Mesenchymal stem cell (in vitro differentiated cells and primary cell): ENCODE measurements around the gene MUS81.
"Not testable (repeated sequence)": the region's sequence is repeated elsewhere in the genome, so short reads cannot be mapped to it uniquely, and the experiment has no call there.

Experiments used
- DNase-seq: peaks from one replicate; pipeline ENCODE4 v3.0.0-alpha.2; 2013
- H2AFZ ChIP-seq: one replicate; pipeline ENCODE4 v1.6.1; 2013; ENCODE audit warnings: low read depth, mild to moderate bottlenecking, control low read depth, inconsistent platforms, low read length, moderate library complexity
- H2AK5ac ChIP-seq: 2 replicates; pipeline ENCODE4 v1.6.1; 2013; ENCODE audit warnings: low read length, moderate library complexity, mild to moderate bottlenecking, inconsistent platforms; ENCODE audit not compliant: severe bottlenecking
- H2BK120ac ChIP-seq: one replicate; pipeline ENCODE4 v1.6.1; 2013; ENCODE audit warnings: low read depth, mild to moderate bottlenecking, inconsistent platforms, low read length, moderate library complexity
- H2BK12ac ChIP-seq, 2 experiments: one replicate each; pipeline ENCODE4 v1.6.1; 2013; ENCODE audit warnings: inconsistent platforms in 2 of 2, low read length in 2 of 2, mild to moderate bottlenecking in 2 of 2, moderate library complexity in 2 of 2, control low read depth in 1 of 2
- H2BK15ac ChIP-seq: one replicate; pipeline ENCODE4 v1.6.1; 2013; ENCODE audit warnings: mild to moderate bottlenecking, low read depth, inconsistent platforms; ENCODE audit not compliant: poor library complexity, severe bottlenecking
- H2BK5ac ChIP-seq: 2 replicates; pipeline ENCODE4 v1.6.1; 2013; ENCODE audit warnings: low read depth, mild to moderate bottlenecking, low read length, control low read depth, inconsistent platforms; ENCODE audit not compliant: poor library complexity, severe bottlenecking
- H3K14ac ChIP-seq, 2 experiments: one replicate each; pipeline ENCODE4 v1.6.1; 2013; ENCODE audit warnings: inconsistent platforms in 2 of 2, low read length in 2 of 2, control low read depth in 1 of 2, mild to moderate bottlenecking in 1 of 2, moderate library complexity in 1 of 2
- H3K18ac ChIP-seq, 2 experiments: one replicate each; pipeline ENCODE4 v1.6.1; 2013; ENCODE audit warnings: inconsistent platforms in 2 of 2, low read length in 2 of 2, control low read depth in 1 of 2, low read depth in 1 of 2, mild to moderate bottlenecking in 1 of 2
- H3K23ac ChIP-seq, 2 experiments: one replicate each; pipeline ENCODE4 v1.6.1; 2013; ENCODE audit warnings: inconsistent platforms in 2 of 2, low read length in 2 of 2, mild to moderate bottlenecking in 2 of 2, moderate library complexity in 2 of 2, control low read depth in 1 of 2
- H3K27ac ChIP-seq: 2 replicates; pipeline ENCODE4 v1.5.1; 2013; ENCODE audit warnings: mild to moderate bottlenecking, moderate library complexity, low read length, control low read depth, inconsistent platforms; ENCODE audit not compliant: poor library complexity, severe bottlenecking
- H3K27me3 ChIP-seq, 2 experiments: 2 replicates each; pipeline versions ENCODE4 v1.6.1 to v1.7.0; 2013; ENCODE audit warnings: low read length in 2 of 2, mild to moderate bottlenecking in 2 of 2, moderate library complexity in 2 of 2, control low read depth in 1 of 2, inconsistent platforms in 1 of 2; ENCODE audit not compliant: control insufficient read depth in 1 of 2, insufficient read depth in 1 of 2
- H3K36me3 ChIP-seq, 2 experiments: 2 replicates each; pipeline versions ENCODE4 v1.6.1 to v1.7.0; 2013; ENCODE audit warnings: low read length in 2 of 2, control low read depth in 1 of 2, inconsistent platforms in 1 of 2, low read depth in 1 of 2, mild to moderate bottlenecking in 1 of 2; ENCODE audit not compliant: insufficient read depth in 2 of 2, control insufficient read depth in 1 of 2
- H3K4ac ChIP-seq, 2 experiments: one replicate each; pipeline ENCODE4 v1.6.1; 2013; ENCODE audit warnings: inconsistent platforms in 2 of 2, low read length in 2 of 2, mild to moderate bottlenecking in 2 of 2, moderate library complexity in 2 of 2, control low read depth in 1 of 2, low read depth in 1 of 2
- H3K4me1 ChIP-seq: 2 replicates; pipeline ENCODE4 v1.6.1; 2013; ENCODE audit warnings: low read depth, low read length, control low read depth; ENCODE audit not compliant: control insufficient read depth, insufficient read depth
- H3K4me2 ChIP-seq: 2 replicates; pipeline ENCODE4 v1.6.1; 2013; ENCODE audit warnings: low read length, mild to moderate bottlenecking, inconsistent platforms; ENCODE audit not compliant: poor library complexity, severe bottlenecking
- H3K4me3 ChIP-seq, 2 experiments: 2 replicates each; pipeline versions ENCODE4 v1.5.1 to v1.7.0; 2013; ENCODE audit warnings: low read length in 2 of 2, mild to moderate bottlenecking in 2 of 2, control low read depth in 1 of 2, low read depth in 1 of 2; ENCODE audit not compliant: insufficient read depth in 1 of 2
- H3K79me1 ChIP-seq: replicated peaks from 2 replicates; pipeline ENCODE4 v1.6.1; 2013; ENCODE audit warnings: mild to moderate bottlenecking, control low read depth, low read length, inconsistent platforms; ENCODE audit not compliant: poor library complexity, severe bottlenecking
- H3K9ac ChIP-seq: 2 replicates; pipeline ENCODE4 v1.7.0; 2013; ENCODE audit warnings: mild to moderate bottlenecking, low read length, moderate library complexity
- H3K9me3 ChIP-seq: 2 replicates; pipeline ENCODE4 v1.7.0; 2013; ENCODE audit warnings: mild to moderate bottlenecking, low read length; ENCODE audit not compliant: control insufficient read depth
- H4K8ac ChIP-seq: one replicate; pipeline ENCODE4 v1.6.1; 2013; ENCODE audit warnings: inconsistent platforms, mild to moderate bottlenecking, low read length, moderate library complexity
- H4K91ac ChIP-seq: one replicate; pipeline ENCODE4 v1.6.1; 2013; ENCODE audit warnings: mild to moderate bottlenecking, low read length, inconsistent platforms
- WGBS: methylation state at CpG from one replicate; pipeline ENCODE4 v1.1.7; 2013; ENCODE audit warnings: mixed read lengths; 5-methylcytosine and 5-hydroxymethylcytosine counted together

MUS81 gene

DNA sequence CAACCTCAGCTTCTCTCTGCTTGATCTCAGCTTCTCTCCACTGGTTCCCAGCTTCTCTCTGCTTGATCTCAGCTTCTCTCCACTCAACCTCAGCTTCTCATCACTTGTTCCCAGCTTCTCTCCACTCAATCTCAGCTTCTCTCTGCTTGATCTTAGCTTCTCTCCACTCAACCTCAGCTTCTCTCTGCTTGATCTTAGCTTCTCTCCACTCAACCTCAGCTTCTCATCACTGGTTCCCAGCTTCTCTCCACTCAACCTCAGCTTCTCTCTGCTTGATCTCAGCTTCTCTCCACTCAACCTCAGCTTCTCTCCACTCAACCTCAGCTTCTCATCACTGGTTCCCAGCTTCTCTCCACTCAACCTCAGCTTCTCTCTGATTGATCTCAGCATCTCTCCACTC lies 28.0 kb upstream of the MUS81 start:
- not testable (repeated sequence) for H3K18ac ChIP-seq, H3K4me2 ChIP-seq, H3K36me3 ChIP-seq, H3K27ac ChIP-seq, H3K4me3 ChIP-seq, H3K9me3 ChIP-seq, H2BK5ac ChIP-seq, DNase-seq, H3K79me1 ChIP-seq, H3K23ac ChIP-seq, H2BK120ac ChIP-seq, H3K4ac ChIP-seq, H2AK5ac ChIP-seq, H4K91ac ChIP-seq, H2BK15ac ChIP-seq, H4K8ac ChIP-seq, H2AFZ ChIP-seq, H2BK12ac ChIP-seq, H3K9ac ChIP-seq, H3K14ac ChIP-seq
- Histone ChIP-seq H3K4me1 (peaks cover 16% of the 10 kb centered on the region), H3K27me3 (peaks cover 25 to 49% of the 10 kb centered on the region in 2 experiments)

DNA sequence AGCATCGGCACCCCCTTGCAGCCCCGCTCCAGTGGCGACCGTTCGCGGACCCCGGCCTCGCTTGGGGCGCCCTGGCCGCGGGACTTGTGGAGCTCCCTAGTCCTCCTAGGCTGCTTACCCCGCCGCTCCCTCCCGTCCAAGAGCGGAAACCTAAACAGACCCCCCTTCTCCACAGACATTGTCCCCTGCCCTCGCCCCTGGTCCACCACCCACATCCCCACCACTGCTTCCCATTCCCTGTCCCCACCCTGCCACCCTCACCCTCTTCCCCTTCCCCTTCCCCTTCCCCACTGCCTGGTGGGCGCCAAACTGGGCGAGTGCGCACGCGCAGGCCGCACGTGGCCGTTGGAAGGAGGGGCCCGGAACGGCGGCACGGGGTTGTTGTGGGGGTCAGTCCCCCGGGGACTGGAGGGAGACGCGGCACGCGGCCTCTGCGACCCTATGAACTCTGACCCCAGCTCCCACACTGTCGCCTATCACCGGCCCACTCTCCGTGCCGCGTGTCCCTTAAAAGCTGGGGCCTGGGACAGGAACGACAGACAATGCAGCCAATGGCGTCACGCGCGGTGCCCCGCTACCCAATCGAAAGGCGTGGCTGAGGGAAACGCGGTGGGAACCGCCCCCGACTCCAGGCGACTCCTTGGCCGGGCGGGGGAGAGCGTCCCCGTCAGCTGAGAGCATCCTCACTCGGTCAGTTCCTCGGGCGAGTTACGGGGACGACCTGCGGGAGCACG lies 26.8 kb upstream of the MUS81 start, which contains the start of gene SNX32:
TSS of gene SNX32 (plus strand) at position 667 of the 734 bp plus-strand sequence. CDS start 103 bp downstream, outside the sequence.
- no peaks in the 10 kb centered on the region for H3K36me3 ChIP-seq

DNA sequence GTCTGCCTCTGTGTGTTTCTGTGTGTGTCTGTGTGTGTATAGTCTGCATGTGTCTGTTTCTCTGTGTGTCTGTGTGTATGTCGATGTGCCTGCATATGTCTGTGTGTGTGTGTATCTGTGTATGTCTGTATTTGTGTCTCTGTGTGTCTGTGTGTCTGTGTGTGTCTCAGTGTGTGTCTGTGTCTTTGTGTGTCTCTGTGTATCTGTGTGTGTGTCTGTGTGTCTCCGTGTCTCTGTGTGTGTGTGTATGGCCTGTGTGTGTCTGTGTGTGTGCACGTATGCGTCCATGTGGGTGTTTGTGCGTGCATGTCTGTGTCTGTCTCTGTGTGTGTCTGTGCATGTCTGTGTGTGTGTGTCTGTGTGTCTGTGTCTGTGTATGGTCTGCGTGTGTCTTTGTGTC lies 26.0 kb upstream of the MUS81 start:
- peak overlapping the region; percentile 41 to 84 for H3K4me3 ChIP-seq
- H3K4ac ChIP-seq, result no peak overlapping the region
- H3K23ac ChIP-seq, result no peak overlapping the region
- peak overlapping the region in 1 of 2 experiments; percentile 18 for H2BK12ac ChIP-seq
- peak overlapping the region; percentile 78 for H4K91ac ChIP-seq
- no peak overlapping the region for H3K27ac ChIP-seq
- peak overlapping the region; percentile 46 for H2AFZ ChIP-seq
- DNase-seq, result no peak
- no peaks in the 10 kb centered on the region for H3K36me3 ChIP-seq
- 70% methylated on average over 6 of the region's 6 CpGs for WGBS
- H2BK5ac ChIP-seq, result no peak overlapping the region
- H2BK120ac ChIP-seq, result no peak overlapping the region
- no peak overlapping the region for H2BK15ac ChIP-seq
- H3K27me3 ChIP-seq, result peaks cover 24 to 35% of the 10 kb centered on the region in 2 experiments
- H3K4me2 ChIP-seq, result peak overlapping the region; percentile 64
- peak overlapping the region; percentile 91 for H4K8ac ChIP-seq
- peaks cover 16% of the 10 kb centered on the region for H3K4me1 ChIP-seq
- no peaks in the 10 kb centered on the region for H3K9me3 ChIP-seq
- H3K9ac ChIP-seq, result peak overlapping the region; percentile 83
- H3K79me1 ChIP-seq, result no peaks in the 10 kb centered on the region
- H3K18ac ChIP-seq, result peak overlapping the region; percentile 14 to 72
- H3K14ac ChIP-seq, result peak overlapping the region in 1 of 2 experiments; percentile 93
- no peak overlapping the region for H2AK5ac ChIP-seq

More for the DNA sequence above, 26.8 kb upstream of the MUS81 start, which contains the start of gene SNX32:
- peak within 1 kb of the TSS; percentile 91 for H4K91ac ChIP-seq
- H3K9me3 ChIP-seq, result no peaks in the 10 kb centered on the region
- H2BK15ac ChIP-seq, result peak within 1 kb of the TSS; percentile 84
- H2BK120ac ChIP-seq, result peak within 1 kb of the TSS; percentile 22
- H3K4me1 ChIP-seq, result peaks cover 16% of the 10 kb centered on the region
- DNase-seq, result peak; percentile 93
- H3K27me3 ChIP-seq, result peaks cover 25 to 41% of the 10 kb centered on the region in 2 experiments
- H2AFZ ChIP-seq, result peak within 1 kb of the TSS; percentile 48
- H3K4me2 ChIP-seq, result peak within 1 kb of the TSS; percentile 64
- peak within 1 kb of the TSS; percentile 83 for H3K9ac ChIP-seq
- no peaks in the 10 kb centered on the region for H3K79me1 ChIP-seq
- H3K4ac ChIP-seq, result peak within 1 kb of the TSS in 1 of 2 experiments; percentile 57
- no peak within 1 kb of the TSS for H2AK5ac ChIP-seq
- H3K23ac ChIP-seq, result no peak within 1 kb of the TSS
- H2BK5ac ChIP-seq, result no peak within 1 kb of the TSS
- H3K18ac ChIP-seq, result peak within 1 kb of the TSS; percentile 72 to 87
- peak within 1 kb of the TSS; percentile 96 for H4K8ac ChIP-seq
- H3K14ac ChIP-seq, result peak within 1 kb of the TSS in 1 of 2 experiments; percentile 93
- peak within 1 kb of the TSS; percentile 0 to 18 for H2BK12ac ChIP-seq
- 6% methylated on average over 55 of the region's 63 CpGs for WGBS
- H3K27ac ChIP-seq, result no peak within 1 kb of the TSS
- H3K4me3 ChIP-seq, result peak within 1 kb of the TSS; percentile 50 to 84

DNA sequence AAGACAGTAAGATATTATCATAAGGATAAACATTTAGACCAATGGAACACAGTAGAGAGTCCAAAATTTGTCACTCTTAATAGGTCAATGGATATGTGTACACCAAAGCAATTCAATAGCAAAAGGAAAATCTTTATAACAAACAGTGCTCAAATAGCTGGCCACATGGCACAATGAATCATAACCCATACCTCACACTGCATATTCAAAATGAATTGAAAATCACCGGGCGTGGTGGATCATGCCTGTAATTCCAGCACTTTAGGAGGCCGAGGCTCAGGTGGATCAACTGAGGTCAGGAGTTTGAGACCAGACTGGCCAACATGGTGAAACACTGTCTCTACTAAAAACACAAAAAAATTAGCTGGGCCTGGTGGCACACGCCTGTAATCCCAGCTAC lies 18.1 kb upstream of the MUS81 start:
- Histone ChIP-seq H2BK120ac (no peak overlapping the region), H3K4me2 (no peak overlapping the region), H4K8ac (no peak overlapping the region), H3K27ac (no peak overlapping the region), H3K27me3 (no peaks in the 10 kb centered on the region), H3K23ac (no peak overlapping the region), H2BK15ac (no peak overlapping the region), H3K18ac (no peak overlapping the region), H3K79me1 (no peaks in the 10 kb centered on the region), H3K36me3 (no peaks in the 10 kb centered on the region), H3K4ac (no peak overlapping the region), H3K4me1 (no peaks in the 10 kb centered on the region), H4K91ac (no peak overlapping the region), H3K9me3 (no peaks in the 10 kb centered on the region), H3K14ac (no peak overlapping the region), H3K9ac (no peak overlapping the region), H3K4me3 (no peak overlapping the region), H2BK5ac (no peak overlapping the region), H2AFZ (no peak overlapping the region), H2BK12ac (no peak overlapping the region), H2AK5ac (no peak overlapping the region)
- 90% methylated on average over 4 of the region's 4 CpGs for WGBS
- no peak for DNase-seq
